NB4 (cell line): ENCODE results near the gene HTR5A.

Source experiments
- CTCF ChIP-seq: IDR thresholded peaks from one replicate; pipeline ENCODE4 v1.5.1; 2012; ENCODE audit warnings: low read depth, low read length
- MAX ChIP-seq: IDR thresholded peaks from 2 replicates; pipeline ENCODE4 v1.6.1; 2011; ENCODE audit warnings: low read depth, low read length
- POLR2A ChIP-seq: IDR thresholded peaks from 2 replicates; pipeline ENCODE4 v1.6.1; 2011; ENCODE audit warnings: mild to moderate bottlenecking; ENCODE audit not compliant: insufficient read length; ENCODE audit errors: extremely low read depth

DNA sequence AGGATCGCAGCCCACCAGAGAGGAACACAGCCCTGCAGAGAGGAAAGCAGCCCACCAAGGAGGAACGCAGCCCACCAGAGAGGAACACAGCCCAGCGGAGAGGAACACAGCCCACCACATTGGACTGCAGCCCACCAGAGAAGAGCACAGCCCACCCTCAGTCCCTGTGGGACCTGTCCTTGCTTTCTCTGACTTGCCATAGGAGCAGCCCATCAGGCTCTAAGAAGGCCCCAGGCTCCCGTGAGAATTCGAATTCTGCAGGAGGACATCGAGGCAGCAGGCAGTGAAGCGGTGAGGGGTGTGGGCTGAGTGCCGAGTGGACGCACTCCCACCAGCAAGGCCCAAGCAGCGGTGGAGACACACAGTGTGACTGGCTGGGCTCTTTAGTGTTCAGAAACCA is 59.1 kb downstream of the HTR5A start:
- TF ChIP-seq CTCF (no peak), POLR2A (no peak), MAX (no peak)
